IPS-NIHi11 (cell line): ENCODE data around the gene FBXL17.
"Not testable (repeated sequence)": the region's sequence is repeated elsewhere in the genome, so short reads cannot be mapped to it uniquely, and the experiment has no call there.

Experiments
- DNase-seq: peaks from one replicate; pipeline ENCODE4 v3.0.0; 2012; ENCODE audit warnings: mixed read lengths, low spot score

FBXL17 gene

GRCh38 chr5:108249095-108249784, 132.7 kb downstream of the FBXL17 start:
- no peak for DNase-seq

- no peak for DNase-seq
Measured at GRCh38 chr5:108238936-108239887, 142.7 kb downstream of the FBXL17 start.

GRCh38 chr5:108238461-108238860, 143.4 kb downstream of the FBXL17 start:
- no peak for DNase-seq

- no peak for DNase-seq
Measured at GRCh38 chr5:108233617-108234155, 148.2 kb downstream of the FBXL17 start.

GRCh38 chr5:108232805-108233204, 149.1 kb downstream of the FBXL17 start:
- no peak for DNase-seq

GRCh38 chr5:108222011-108222410, 159.9 kb downstream of the FBXL17 start:
- DNase-seq = no peak

GRCh38 chr5:108220834-108221233, 161.1 kb downstream of the FBXL17 start:
- no peak for DNase-seq

- no peak for DNase-seq
Measured at GRCh38 chr5:108216890-108217289, 165.0 kb downstream of the FBXL17 start.

- DNase-seq = no peak
Measured at GRCh38 chr5:108214857-108215256, 167.0 kb downstream of the FBXL17 start.

- peak; percentile 33 for DNase-seq
Measured at GRCh38 chr5:108212775-108213346, 169.0 kb downstream of the FBXL17 start.

GRCh38 chr5:108206707-108207106, 175.2 kb downstream of the FBXL17 start:
- no peak for DNase-seq

GRCh38 chr5:108201721-108202120, 180.2 kb downstream of the FBXL17 start:
- no peak for DNase-seq

GRCh38 chr5:108196276-108196675, 185.6 kb downstream of the FBXL17 start:
- DNase-seq = no peak

GRCh38 chr5:108193021-108193795, 188.7 kb downstream of the FBXL17 start:
- no peak for DNase-seq

- no peak for DNase-seq
Measured at GRCh38 chr5:108184940-108185339, 197.0 kb downstream of the FBXL17 start.

- DNase-seq = no peak
Measured at GRCh38 chr5:108181975-108182374, 199.9 kb downstream of the FBXL17 start.

GRCh38 chr5:108174286-108174685, 207.6 kb downstream of the FBXL17 start:
- DNase-seq = no peak

- no peak for DNase-seq
Measured at GRCh38 chr5:108171759-108172158, 210.1 kb downstream of the FBXL17 start.

GRCh38 chr5:108168915-108169314, 213.0 kb downstream of the FBXL17 start:
- no peak for DNase-seq

GRCh38 chr5:108167174-108167573, 214.7 kb downstream of the FBXL17 start:
- no peak for DNase-seq

- DNase-seq = no peak
Measured at GRCh38 chr5:108164574-108164973, 217.3 kb downstream of the FBXL17 start.

GRCh38 chr5:108152854-108153253, 229.0 kb downstream of the FBXL17 start:
- not testable (repeated sequence) for DNase-seq
